HG02840 (cell line): Measurements from ENCODE around the gene MAP3K5.
"Not testable (repeated sequence)": the region's sequence is repeated elsewhere in the genome, so short reads cannot be mapped to it uniquely, and the experiment has no call there.

Experiments used
- ATAC-seq: cut with Tn5 transposase; IDR thresholded peaks from one replicate; pipeline ENCODE4 v1.9.1; 2021; ENCODE audit warnings: mild to moderate bottlenecking, moderate library complexity, moderate number of reproducible peaks; ENCODE audit not compliant: unreplicated experiment, low FRiP score

MAP3K5 gene

GRCh38 chr6:136792410-136793262, at the start of gene MAP3K5:
Gene MAP3K5 (minus strand): TSS chr6:136792477. CDS start chr6:136792157, 320 bp downstream.
- peak; percentile 54 for ATAC-seq

GRCh38 chr6:136840276-136841001, 48.2 kb upstream of the MAP3K5 start:
- no peak for ATAC-seq

- no peak for ATAC-seq
Observed at GRCh38 chr6:136831873-136832562, 39.7 kb upstream of the MAP3K5 start.

- ATAC-seq, result no peak
Observed at GRCh38 chr6:136826216-136826615, 33.9 kb upstream of the MAP3K5 start.

GRCh38 chr6:136823128-136823660, 30.9 kb upstream of the MAP3K5 start:
- ATAC-seq, result no peak

GRCh38 chr6:136822376-136823127, 30.3 kb upstream of the MAP3K5 start, which contains the start of gene PEX7:
Gene PEX7 (plus strand): TSS chr6:136822592. CDS start chr6:136822666, 74 bp downstream.
- peak; percentile 97 for ATAC-seq

GRCh38 chr6:136822046-136822375, 29.7 kb upstream of the MAP3K5 start:
- peak; percentile 4 for ATAC-seq

GRCh38 chr6:136820561-136820960, 28.3 kb upstream of the MAP3K5 start:
- ATAC-seq, result no peak

GRCh38 chr6:136816656-136817055, 24.4 kb upstream of the MAP3K5 start:
- ATAC-seq, result no peak

- ATAC-seq, result not testable (repeated sequence)
Observed at GRCh38 chr6:136815608-136816007, 23.3 kb upstream of the MAP3K5 start.

- no peak for ATAC-seq
Observed at GRCh38 chr6:136812174-136812573, 19.9 kb upstream of the MAP3K5 start.

GRCh38 chr6:136811272-136811671, 19.0 kb upstream of the MAP3K5 start:
- no peak for ATAC-seq

GRCh38 chr6:136809091-136809860, 17.0 kb upstream of the MAP3K5 start:
- no peak for ATAC-seq

GRCh38 chr6:136803608-136804007, 11.3 kb upstream of the MAP3K5 start:
- no peak for ATAC-seq

- ATAC-seq, result no peak
Observed at GRCh38 chr6:136801581-136801980, 9.3 kb upstream of the MAP3K5 start.

- no peak for ATAC-seq
Observed at GRCh38 chr6:136798044-136798443, 5.8 kb upstream of the MAP3K5 start.

- no peak for ATAC-seq
Observed at GRCh38 chr6:136795996-136796395, 3.7 kb upstream of the MAP3K5 start.

GRCh38 chr6:136795386-136795785, 3.1 kb upstream of the MAP3K5 start:
- ATAC-seq, result no peak

- ATAC-seq, result no peak
Observed at GRCh38 chr6:136793363-136793762, 1.1 kb upstream of the MAP3K5 start.
